ENCODE measurements around the gene AGPAT4. TPM values are rescaled to one million over a fixed set of nuclear protein-coding genes. Genes with fewer than 3 reads are reported as not detected.

AGPAT4 gene
- total RNA-seq, 1 experiment from 2014 or later, result 15.5 TPM

DNA sequence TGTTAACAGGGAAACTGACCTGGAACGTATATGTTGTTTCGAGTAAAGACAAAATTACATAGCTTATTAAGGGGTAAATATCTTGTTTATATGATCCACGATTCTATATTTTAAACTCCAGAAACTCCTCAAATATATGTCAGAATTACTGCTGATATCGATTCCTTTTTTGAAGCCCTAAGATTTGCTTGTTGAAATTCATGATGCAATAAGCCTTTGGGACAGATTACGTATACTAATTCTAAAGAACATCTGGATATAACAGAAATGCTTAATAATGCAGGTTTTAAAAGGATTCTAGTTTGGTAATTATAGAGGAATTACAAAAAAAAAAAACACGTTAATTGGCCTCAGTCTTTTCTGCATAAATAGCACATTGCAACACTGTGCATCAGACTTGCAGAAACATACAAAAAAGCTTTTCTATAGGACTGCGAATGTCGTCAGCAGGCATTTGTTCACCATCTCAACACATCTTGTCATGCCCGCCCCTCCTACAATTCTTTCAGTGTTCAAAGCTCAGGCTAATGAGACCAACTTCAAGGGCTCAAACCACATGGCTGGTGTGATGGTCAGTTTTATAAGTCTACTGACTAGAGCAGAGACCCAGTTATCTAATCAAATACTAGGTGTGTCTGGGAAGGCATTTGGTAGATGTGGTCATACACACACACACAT, 74.9 kb downstream of the AGPAT4 start (continued):
- TF ChIP-seq REST (IDR thresholded peaks at IDR 0.05; ENCODE audit: low read depth) (no peak), FOSL1 (IDR thresholded peaks at IDR 0.05; ENCODE audit: low read depth) (no peak), YY1 (IDR thresholded peaks at IDR 0.05; ENCODE audit: extremely low read depth, insufficient replicate concordance, low read depth, low read length) (no peak), TCF7L2 (IDR thresholded peaks at IDR 0.05; ENCODE audit: borderline replicate concordance, extremely low read depth, insufficient read depth, insufficient read length) (no peak), ZBTB33 (IDR thresholded peaks at IDR 0.05; ENCODE audit: extremely low read depth, insufficient replicate concordance, low read length) (no peak)
- TF ChIP-seq, protein P1, sequence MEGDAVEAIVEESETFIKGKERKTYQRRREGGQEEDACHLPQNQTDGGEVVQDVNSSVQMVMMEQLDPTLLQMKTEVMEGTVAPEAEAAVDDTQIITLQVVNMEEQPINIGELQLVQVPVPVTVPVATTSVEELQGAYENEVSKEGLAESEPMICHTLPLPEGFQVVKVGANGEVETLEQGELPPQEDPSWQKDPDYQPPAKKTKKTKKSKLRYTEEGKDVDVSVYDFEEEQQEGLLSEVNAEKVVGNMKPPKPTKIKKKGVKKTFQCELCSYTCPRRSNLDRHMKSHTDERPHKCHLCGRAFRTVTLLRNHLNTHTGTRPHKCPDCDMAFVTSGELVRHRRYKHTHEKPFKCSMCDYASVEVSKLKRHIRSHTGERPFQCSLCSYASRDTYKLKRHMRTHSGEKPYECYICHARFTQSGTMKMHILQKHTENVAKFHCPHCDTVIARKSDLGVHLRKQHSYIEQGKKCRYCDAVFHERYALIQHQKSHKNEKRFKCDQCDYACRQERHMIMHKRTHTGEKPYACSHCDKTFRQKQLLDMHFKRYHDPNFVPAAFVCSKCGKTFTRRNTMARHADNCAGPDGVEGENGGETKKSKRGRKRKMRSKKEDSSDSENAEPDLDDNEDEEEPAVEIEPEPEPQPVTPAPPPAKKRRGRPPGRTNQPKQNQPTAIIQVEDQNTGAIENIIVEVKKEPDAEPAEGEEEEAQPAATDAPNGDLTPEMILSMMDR (IDR thresholded peaks at IDR 0.05 in 2 of 3, conservative IDR thresholded peaks at IDR 0.05 in 1 of 3; ENCODE audit: borderline replicate concordance in 1 of 3, insufficient read depth in 1 of 3, low read depth in 2 of 3, low read length in 2 of 3), result no peak

Measured in HCT116 (cell line).